K562 (cell line): ENCODE results near the gene MOB4. TPM values are rescaled to one million over a fixed set of nuclear protein-coding genes. Genes with fewer than 3 reads are reported as not detected.

Source experiments
- CBFA2T3 ChIP-seq: fragments of 450-650 bp; IDR thresholded peaks from 2 replicates; pipeline ENCODE4 v1.6.1; 2017
- DIDO1 ChIP-seq: fragments of 450-650 bp; IDR thresholded peaks from 2 replicates; pipeline ENCODE4 v1.6.1; 2016; ENCODE audit warnings: low read depth, missing biosample characterization, missing genetic modification characterization
- DPF2 ChIP-seq: fragments of 450-650 bp; IDR thresholded peaks from 2 replicates; pipeline ENCODE4 v1.6.1; 2016
- HMBOX1 ChIP-seq: sonication (generic); IDR thresholded peaks from 2 replicates; pipeline ENCODE4 v1.6.1; 2016
- TCF3 ChIP-seq: sonication (generic); formaldehyde crosslinking; IDR thresholded peaks from 2 replicates; pipeline ENCODE4 v1.4.0; 2020; ENCODE audit warnings: mild to moderate bottlenecking, missing genetic modification reagents
- TRIM24 ChIP-seq, 2 experiments: fragments of 450-650 bp; IDR thresholded peaks; 2 replicates each; pipeline ENCODE4 v1.6.1; 2016
- YY1 ChIP-seq, 3 experiments: IDR thresholded peaks; 2 replicates each; pipeline ENCODE4 v1.6.1; 2011; ENCODE audit warnings: low read length in 2 of 3, mild to moderate bottlenecking in 2 of 3, moderate library complexity in 2 of 3, borderline replicate concordance in 1 of 3, control low read depth in 1 of 3, low read depth in 1 of 3; ENCODE audit not compliant: insufficient read depth in 3 of 3, insufficient replicate concordance in 2 of 3, control insufficient read depth in 1 of 3, insufficient read length in 1 of 3; ENCODE audit errors: extremely low read depth in 1 of 3
- ZNF146 ChIP-seq: IDR thresholded peaks from one replicate; pipeline ENCODE4 v1.6.1; 2018; ENCODE audit warnings: missing compliant biosample characterization; ENCODE audit not compliant: unreplicated experiment
- ZNF592 ChIP-seq: fragments of 450-650 bp; IDR thresholded peaks from 2 replicates; pipeline ENCODE4 v1.6.1; 2017; ENCODE audit warnings: antibody characterized with exemption, mild to moderate bottlenecking
- polyA plus RNA-seq, 8 experiments: library from polyadenylated mRNA; depleted of rRNA in 4 of 8; stranded (reverse) in 5 of 8; unstranded in 3 of 8; fragments of >200 nt; fragmentation: Nextera tagmentation in 2 of 8; fragmentation: Illumina TruSeq in 1 of 8; extraction: Ambion mirVana in 2 of 8; extraction: Trizol in 1 of 8; gene quantifications; 2 replicates each; pipeline versions ENCODE4 v1.2.1 to v1.2.3, GENCODE V29; 2011 to 2014; ENCODE audit warnings: inconsistent platforms in 1 of 8, missing spikeins in 1 of 8
- total RNA-seq, 7 experiments: library from RNA; depleted of rRNA in 6 of 7; stranded (reverse); fragments of >200 nt in 6 of 7; fragmentation: Illumina TruSeq in 2 of 7; extraction: Trizol in 2 of 7; gene quantifications; 2 replicates each; pipeline versions ENCODE4 v1.2.1 to v1.2.3, GENCODE V29; 2011 to 2021; ENCODE audit warnings: low replicate concordance in 1 of 7

The MOB4 gene
- total and polyA plus RNA-seq, 9 of the 15 experiments (the other 6 are each of a cell fraction or from before 2014, with no cell fraction given) = 13.5 to 30.8 (median 22.2) TPM

- TF ChIP-seq ZNF592 (no peak), DIDO1 (no peak), YY1 (IDR thresholded peaks at IDR 0.05; ENCODE audit: borderline replicate concordance in 1 of 3, control insufficient read depth in 1 of 3, extremely low read depth in 1 of 3, insufficient read depth in 3 of 3, insufficient read length in 1 of 3, insufficient replicate concordance in 2 of 3, low read depth in 1 of 3, low read length in 2 of 3) (peak in 1 of 3 experiments; percentile 19), TCF3 (peak; percentile 38; the same call in 1 of the 2 replicates), ZNF146 (no peak), DPF2 (peak; percentile 36), HMBOX1 (no peak), TRIM24 (IDR thresholded peaks at IDR 0.05) (no peak), CBFA2T3 (peak; percentile 61)
Observed at GRCh38 chr2:197477797-197478196, 38.1 kb upstream of the MOB4 start (continued).
